ENCODE measurements around the gene RGR.
A peak's percentile ranks its signal among the peaks of the same experiment; 100 is the strongest.

Gene RGR

GRCh38 chr10:84224411-84225028, 20.3 kb upstream of the RGR start:
- DNase-seq: no peak

GRCh38 chr10:84225427-84226173, 19.3 kb upstream of the RGR start, which contains the start of gene LRIT2:
Gene LRIT2, minus strand, starts transcription at chr10:84225544. Its CDS starts 24 bp downstream, at chr10:84225520.
- DNase-seq: no peak

GRCh38 chr10:84226616-84227015, 18.2 kb upstream of the RGR start:
- no peak for DNase-seq

GRCh38 chr10:84227810-84228209, 17.0 kb upstream of the RGR start:
- no peak for DNase-seq

GRCh38 chr10:84230359-84230758, 14.5 kb upstream of the RGR start:
- DNase-seq: no peak

- no peak for DNase-seq
Observed at GRCh38 chr10:84232376-84232775, 12.5 kb upstream of the RGR start.

- DNase-seq: no peak
Observed at GRCh38 chr10:84233940-84234339, 10.9 kb upstream of the RGR start.

- DNase-seq: no peak
Observed at GRCh38 chr10:84234479-84234878, 10.4 kb upstream of the RGR start.

GRCh38 chr10:84235096-84235495, 9.8 kb upstream of the RGR start:
- no peak for DNase-seq

- DNase-seq: no peak
Observed at GRCh38 chr10:84236807-84237198, 8.1 kb upstream of the RGR start.

GRCh38 chr10:84237199-84238051, 7.4 kb upstream of the RGR start:
- no peak for DNase-seq

GRCh38 chr10:84238909-84239308, 5.9 kb upstream of the RGR start:
- DNase-seq: no peak

GRCh38 chr10:84241185-84241790, 3.6 kb upstream of the RGR start, which contains the start of gene LRIT1:
Gene LRIT1, minus strand, starts transcription at chr10:84241546. Its CDS starts 107 bp downstream, at chr10:84241439.
- no peak for DNase-seq

GRCh38 chr10:84243759-84244158, 1.1 kb upstream of the RGR start:
- DNase-seq: no peak

GRCh38 chr10:84247496-84247895, 2.6 kb downstream of the RGR start:
- DNase-seq: no peak

- DNase-seq: no peak
Observed at GRCh38 chr10:84248794-84249193, 3.9 kb downstream of the RGR start.

GRCh38 chr10:84254552-84255478, 10.0 kb downstream of the RGR start:
- no peak for DNase-seq

GRCh38 chr10:84256510-84257342, 11.9 kb downstream of the RGR start:
- DNase-seq: peak; percentile 46

- no peak for DNase-seq
Observed at GRCh38 chr10:84257343-84258020, 12.6 kb downstream of the RGR start.

- DNase-seq: no peak
Observed at GRCh38 chr10:84258034-84258695, 13.3 kb downstream of the RGR start.
